HG02870 (cell line): ENCODE results near the gene HSD17B14.
A peak's percentile ranks its signal among the peaks of the same experiment; 100 is the strongest.
"Not testable (repeated sequence)": the region's sequence is repeated elsewhere in the genome, so short reads cannot be mapped to it uniquely, and the experiment has no call there.

ENCODE experiments used
- ATAC-seq: cut with Tn5 transposase; IDR thresholded peaks from one replicate; pipeline ENCODE4 v1.9.1; 2021; ENCODE audit warnings: mild to moderate bottlenecking, moderate library complexity; ENCODE audit not compliant: unreplicated experiment

HSD17B14 gene

DNA sequence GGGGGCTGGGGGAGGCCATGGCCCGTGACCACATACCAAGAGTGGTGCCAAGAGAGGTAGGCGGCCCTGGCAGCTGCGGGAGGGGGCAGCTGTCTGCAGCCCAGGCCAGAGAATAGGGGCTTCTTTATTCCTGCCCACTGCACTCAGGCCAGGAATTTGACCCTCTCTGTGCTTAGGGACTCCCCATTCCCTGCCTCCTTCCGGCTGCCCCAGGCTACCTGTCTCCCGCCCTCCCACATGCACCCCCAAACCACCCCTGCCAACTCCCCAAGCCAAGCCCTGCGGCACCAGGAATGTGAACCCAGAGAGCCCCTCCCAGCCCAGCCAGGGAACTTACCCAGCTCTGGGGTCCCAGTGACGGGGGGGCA, 31.4 kb upstream of the HSD17B14 start:
- no peak for ATAC-seq

DNA sequence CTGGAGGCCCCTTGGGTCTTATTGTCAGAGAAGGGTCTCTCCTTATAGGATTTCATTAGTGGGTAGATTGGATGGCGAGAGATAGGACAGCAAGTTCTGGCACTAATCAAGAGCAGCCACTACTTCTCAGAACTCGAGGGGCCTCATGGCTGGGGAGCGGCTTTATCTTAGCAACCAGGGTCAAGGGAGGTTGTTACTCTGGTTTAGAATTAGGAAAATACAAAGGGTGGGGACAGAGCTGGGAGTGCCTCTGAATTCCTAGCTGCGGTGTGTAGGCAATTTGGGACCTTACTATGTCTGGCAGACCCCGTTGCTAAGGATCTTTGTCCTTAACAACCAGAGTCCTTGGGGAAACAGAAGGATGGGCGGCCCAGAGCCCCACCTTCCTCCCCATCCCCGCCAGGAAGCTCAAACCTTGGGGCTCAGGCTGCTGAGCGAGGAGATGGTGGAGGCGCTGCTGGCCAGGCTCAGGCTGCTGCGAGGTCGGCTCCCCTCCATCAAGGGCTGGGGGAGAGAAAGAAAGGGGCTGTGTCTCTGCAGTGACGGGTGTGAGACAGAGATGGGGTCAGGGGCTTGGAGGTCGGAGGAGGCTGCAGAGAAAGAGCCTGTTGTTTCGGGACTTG, 30.9 kb upstream of the HSD17B14 start:
- no peak for ATAC-seq

DNA sequence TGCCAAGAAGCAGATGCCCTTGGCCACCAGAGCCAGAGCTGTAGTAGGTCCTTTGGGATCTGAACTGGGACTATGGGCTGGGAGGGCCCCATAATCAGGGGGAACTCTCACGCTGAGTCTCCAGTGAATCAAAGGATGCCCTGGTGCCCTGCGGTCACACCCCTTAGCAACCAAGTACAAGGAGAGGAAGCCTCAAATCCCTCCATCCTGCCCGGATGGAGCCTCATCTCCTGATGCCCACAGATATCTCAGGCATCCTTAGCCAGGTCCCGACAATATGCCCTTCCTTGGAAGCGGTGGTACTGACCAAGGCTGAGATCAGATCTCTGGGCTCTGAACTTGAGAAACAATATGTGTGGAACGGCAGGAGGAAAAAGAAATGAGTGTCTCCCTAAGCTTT, 30.4 kb upstream of the HSD17B14 start:
- no peak for ATAC-seq

DNA sequence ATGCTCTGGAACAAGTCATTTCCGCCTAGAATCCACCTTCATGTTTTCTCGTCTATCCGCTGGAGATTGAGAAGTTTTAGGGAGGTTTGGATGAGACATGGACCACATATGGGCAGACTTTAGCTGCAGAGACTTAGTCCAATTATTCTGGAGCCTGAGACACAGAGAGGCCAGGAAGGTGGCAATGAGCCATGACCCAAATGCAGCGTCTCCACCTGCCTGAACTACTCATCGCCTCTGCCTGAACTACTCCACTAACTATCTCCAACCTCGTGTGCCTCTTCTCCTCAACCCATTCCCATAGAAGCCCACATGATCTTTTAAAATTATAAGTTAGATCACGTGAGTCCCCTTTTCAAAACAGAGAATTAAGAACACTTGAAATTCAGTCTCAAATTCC, 26.5 kb upstream of the HSD17B14 start:
- no peak for ATAC-seq

DNA sequence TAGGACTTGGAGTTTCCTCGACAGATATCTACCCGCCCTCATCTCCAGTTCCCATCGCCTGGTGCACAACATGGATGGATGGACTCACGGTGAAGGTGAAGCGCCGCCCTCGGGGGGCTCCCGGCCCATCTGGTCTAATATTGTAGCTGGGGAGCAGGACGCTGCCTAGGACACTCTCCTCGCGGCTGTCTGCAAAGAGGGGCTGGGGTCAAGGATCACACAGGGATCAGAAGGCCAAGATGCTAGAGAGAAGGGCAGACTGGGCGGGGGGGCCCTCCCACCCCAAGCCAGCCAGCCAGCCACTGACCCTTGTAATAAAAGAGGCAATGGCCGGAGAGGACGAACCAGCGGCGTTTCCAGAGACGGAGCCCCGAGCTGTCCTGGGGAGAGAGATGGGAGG, 25.0 kb upstream of the HSD17B14 start:
- ATAC-seq = no peak

DNA sequence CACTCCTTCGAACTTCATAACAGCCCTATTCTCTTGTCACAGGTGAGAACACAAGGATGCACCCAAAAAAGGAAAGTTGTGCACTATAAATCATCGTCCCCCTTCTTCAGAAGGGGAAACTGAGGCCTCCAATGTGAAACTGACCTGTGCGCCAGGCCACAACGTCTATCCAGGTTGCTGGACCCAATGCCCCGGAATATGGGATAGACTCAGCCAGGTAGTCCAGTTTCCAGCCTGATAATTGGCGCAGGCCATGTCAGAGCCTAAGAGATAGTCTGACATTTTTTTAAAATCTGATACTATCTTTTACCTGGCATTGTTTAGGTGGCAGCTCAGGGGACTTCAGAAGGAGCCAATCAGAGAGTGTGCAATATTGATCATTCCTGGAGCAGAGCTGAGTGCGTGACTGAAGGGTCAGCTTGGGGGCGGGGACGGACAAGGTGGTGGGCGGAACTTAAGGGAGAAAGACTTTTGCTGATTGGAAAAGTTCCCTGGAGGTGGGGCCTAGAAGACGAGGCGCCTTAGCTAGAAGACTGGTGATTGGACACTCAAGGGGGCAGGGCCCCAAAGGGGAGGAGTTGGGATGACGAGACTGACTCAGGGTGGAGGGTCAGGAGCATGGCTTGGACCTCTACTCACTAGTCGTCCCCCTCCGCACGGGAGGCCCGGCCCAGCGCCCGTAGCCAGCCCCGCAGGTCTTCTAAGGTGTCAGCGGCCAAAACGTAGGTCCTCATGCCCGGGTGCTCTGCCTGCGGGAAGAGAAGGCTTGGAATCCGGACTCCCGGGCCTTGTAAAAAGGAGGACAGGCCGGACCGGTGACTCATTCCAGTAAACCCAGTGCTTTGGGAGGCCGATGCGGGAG, 23.7 kb upstream of the HSD17B14 start:
- ATAC-seq = no peak

DNA sequence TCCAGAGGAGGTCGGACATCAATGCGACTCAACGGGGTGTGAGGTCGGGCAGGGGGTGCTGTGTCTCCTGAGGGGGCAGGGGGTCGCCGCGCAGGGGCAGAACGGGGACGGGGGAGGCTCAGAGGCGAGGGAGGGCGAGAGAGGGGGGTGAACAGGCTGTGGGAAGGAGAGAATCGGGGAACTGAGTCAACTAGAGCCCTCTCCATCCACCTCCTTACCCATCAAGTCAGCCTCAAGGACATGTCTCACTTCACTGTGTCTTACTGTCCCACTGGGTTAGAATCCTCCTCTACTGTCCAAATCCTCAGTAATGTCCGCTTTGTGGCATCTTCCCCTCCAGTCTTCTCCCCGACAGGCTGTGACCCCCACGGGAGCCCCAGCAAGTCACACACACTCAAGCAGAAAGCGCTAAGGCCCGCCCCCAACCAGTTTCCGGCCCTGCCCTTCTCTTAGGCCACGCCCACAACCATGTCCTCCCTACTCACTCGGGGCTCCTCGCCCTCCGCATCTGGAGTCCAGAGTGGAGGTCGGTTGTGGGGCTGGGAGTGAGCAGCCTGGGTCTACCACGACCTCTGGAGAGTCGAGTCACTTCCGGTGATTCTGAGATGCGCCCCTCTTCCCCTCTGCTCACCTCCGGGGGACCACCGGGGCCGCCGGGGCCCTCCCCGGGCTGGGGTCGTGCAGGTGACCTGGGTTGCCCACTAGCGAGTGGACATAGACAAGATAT, 22.9 kb upstream of the HSD17B14 start:
- no peak for ATAC-seq

DNA sequence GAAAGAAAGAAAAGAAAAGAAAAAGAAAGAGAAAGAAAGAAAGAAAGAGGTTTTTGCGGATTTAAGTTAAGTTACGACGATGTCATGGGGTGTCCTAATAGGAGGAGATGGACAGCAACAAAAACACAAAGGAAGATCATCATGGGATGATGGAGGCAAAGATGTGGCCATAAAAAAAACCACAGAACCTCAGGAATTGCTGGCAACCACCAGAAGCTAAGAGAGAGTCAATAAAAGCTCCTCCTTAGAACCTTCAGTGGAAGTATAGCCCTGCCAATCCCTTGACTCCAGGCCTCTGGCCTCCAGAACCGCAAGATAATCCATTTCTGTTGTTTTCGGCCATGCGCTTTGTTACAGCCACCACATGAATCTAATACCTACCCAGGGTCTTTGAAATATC, 20.6 kb upstream of the HSD17B14 start:
- no peak for ATAC-seq

DNA sequence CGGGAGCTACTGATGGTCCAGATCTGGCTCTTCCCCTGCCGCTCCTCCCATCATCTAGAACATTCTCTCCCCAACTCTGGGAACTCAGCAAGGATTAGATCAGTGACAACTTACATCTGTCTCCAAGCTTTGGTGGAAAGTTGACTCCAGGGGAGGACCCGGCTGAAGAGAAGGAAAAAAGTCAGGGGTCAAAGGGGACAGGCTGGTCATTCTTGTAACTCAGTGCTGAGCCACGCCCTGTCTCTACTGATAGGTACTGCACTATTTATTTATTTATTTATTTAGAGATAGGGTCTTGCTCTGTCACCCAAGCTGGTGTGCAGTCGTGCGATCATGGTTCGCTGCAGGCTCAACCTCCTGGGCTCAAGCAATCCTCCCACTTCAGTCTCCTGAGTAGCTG, 17.8 kb upstream of the HSD17B14 start:
- no peak for ATAC-seq

DNA sequence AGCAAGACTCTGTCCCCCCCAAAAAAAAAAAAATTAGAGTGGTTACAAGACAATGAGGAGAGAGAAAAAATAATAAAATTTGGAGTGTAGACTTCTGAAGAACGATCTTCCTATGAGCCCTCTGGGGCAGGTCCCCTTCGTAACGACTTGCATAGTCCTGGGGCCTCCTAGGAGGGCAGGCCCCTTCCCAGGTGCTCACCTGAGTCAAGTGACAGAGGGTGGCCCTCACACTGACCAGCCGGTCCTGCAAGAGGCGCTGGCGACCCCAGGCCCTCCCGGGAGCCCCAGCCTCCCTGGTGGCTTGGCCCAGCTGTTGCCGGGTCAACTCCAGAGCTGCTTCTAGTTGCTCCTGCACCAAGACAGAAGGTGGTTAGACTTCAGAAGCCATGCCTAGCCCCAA, 17.2 kb upstream of the HSD17B14 start:
- no peak for ATAC-seq

DNA sequence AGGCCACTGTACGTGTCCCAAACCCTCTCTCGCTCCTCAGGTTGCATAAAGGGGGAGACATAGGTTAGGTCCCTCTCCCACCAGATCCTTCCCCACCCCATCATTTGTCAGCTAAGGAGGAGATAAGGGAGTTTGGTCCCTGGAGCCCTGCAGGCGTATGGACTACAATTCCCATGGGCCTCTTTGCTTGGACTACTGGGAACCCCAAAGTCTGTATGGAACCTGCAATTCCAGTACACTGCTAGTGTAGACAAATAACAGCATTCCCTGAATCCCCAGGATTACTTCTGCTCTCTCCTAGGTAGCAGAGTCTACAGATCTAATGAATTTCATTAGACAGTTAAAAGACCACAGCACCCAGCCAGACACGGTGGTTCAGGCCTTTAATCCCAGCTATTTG, 16.0 kb upstream of the HSD17B14 start:
- ATAC-seq = no peak

DNA sequence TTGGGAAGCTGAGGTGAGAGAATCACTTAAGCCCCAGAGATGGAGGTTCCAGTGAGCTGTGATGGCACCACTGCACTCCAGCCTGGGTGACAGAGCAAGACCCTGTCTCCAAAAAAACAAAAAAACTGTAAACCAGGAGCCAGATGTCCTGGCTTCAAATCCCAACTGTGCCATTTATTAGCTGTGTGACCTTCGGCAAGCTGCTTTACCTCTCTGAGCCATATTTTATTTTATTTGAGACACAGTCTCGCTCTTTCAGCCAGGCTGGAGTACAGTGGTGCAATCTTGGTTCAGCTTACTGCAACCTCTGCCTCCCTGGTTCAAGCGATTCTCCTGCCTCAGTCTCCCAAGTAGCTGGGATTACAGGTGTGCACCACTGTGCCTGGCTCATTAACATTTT, 10.4 kb upstream of the HSD17B14 start:
- not testable (repeated sequence) for ATAC-seq

DNA sequence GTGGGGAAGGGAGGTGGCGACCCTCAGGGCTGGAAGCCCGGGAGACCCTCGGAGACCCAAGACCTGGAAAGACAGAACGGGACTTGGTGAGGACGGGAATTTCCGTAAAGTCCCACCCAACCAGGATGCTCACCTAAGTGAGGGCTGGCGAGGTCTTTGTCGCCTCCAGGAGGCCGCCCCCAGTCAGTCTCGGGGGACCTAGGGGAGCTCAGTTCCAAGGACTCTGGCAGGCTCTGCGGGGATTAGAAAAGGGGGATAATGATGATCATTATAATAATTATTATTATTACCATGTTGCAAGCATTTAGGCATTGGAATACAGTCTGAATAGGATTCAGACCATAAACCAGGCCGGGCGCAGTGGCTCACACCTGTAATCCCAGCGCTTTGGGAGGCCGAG, 9.1 kb upstream of the HSD17B14 start:
- ATAC-seq = no peak

DNA sequence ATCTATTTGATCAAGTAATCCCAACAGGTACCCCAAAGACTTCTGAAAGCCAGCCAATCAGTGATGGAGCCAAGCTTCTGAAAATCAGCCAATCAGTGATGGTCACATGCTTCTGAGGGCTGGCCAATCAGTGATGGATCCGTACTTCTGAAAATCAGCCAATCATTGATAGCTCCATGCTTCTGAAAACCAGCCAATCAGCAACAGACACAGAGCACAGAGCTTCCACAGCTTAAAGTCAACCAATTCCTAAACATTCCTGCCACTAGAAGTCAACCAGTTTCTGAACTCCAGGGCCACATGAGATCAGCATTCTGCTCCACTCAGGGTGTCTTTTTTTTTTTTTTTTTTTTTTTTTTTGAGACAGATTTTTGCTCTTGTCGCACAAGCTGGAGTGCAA, 8.2 kb upstream of the HSD17B14 start:
- no peak for ATAC-seq

DNA sequence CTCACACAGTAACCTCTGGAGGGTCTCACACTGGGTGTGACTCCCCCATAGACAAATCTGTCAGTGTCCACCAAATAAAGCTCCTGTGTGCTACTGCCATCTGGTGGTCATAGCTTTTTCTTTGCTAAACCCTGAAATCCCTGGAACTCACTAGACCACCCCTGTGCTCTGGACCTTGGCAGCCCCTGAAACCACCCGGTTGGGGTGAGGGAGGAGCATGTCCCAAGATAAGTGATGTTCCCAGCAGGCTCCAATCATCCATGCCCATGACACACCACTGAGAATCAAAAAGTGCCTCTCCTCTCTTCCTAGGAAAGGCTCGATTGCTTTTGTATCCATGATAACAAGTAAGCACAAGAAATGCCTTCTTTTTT, 6.5 kb upstream of the HSD17B14 start:
- ATAC-seq = no peak

DNA sequence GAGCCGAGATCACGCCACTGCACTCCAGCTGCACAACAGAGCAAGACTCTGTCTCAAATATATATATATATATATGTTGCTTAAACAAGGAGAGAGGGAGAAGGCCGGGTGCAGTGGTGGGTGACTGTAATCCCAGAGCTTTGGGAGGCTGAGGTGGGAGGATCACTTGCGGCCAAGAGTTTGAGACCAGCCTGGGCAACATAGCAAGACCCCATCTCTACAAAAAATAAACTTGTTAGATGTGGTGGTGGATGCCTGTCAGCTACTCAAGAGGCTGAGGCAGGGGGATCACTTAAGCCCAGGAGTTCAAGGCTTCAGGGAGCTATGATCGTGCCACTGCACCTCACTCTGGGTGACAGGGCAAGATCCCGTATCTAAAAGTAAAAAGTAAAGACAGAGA, 5.3 kb upstream of the HSD17B14 start:
- ATAC-seq = no peak

DNA sequence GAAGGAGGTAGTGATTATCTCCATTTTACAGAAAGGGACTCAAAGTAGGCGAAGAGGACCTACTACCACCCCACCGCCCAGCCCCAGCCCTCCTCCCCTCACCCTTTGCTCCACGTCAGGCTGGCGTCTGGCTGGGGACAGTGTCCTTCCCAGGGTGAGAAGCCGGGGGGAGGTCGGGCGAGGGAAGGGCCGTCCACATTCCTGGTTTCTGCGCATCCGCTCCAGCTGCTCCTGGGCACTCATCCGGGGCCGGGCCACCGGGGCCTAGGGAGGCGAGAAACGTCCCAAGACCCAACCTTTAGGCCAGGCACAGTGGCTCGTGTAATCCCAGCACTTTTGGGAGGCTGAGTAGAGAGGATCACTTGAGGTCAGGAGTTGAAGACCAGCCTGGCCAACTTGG, 4.8 kb upstream of the HSD17B14 start:
- ATAC-seq = no peak

DNA sequence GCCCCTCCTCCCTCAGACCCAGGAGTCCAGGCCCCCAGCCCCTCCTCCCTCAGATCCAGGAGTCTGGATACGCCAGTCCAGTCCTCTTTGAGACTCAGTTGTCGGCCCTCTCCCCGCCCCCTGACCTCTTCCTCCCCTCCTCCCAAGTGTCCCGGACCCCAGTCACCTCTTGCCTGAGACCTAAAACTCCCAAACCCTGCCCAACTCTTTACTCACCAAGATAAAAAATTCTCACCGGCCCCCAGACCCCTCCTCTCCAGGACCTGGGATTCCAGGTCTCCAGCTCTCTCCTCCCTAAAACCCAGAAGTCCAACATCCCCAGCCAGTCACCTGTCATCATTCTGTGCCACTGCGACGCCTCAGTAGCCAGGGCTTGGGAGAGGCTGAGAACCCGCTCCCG, 1.4 kb upstream of the HSD17B14 start:
- ATAC-seq = no peak

DNA sequence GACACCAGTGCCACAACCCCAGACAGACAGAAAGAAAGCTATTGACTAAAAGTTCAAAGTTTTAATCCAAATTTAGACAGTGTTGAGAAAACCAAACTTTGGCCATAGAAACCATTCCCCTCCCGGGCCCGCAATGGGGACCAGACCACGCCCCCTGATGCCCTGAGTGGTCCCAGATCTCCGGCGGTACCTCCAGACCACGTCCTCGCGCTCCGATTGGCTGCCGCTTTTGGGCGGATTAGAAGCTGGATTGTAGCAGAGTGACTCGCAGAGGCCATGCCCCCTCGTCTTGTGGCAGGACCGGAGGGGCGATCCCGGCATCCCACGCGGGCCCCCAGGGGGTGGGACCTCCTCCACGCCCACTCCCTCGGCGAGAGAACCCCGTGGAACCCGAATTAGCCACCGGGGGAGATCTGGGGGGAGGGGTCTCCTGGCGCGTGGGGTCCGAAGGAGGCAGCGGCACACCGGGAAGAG, 797 bp upstream of the HSD17B14 start:
- ATAC-seq = no peak

DNA sequence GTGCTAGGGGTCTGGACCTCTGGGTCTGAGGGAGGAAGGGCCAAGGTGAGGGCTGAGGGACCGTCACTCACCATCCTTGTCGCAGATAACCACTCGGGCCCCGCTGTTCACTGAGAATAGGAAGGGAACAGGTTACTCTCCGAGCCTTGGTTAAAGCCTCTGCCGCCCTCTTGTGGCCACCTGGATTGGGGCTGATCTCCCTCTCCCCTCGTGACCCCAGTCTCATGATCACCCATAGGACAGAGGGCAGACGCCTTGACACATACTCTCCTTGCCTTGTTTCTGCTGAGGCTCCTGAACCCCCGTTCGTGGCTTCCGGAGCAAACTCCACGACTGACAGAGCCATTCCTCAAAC, 580 bp downstream of the HSD17B14 start:
- ATAC-seq = peak; percentile 70

DNA sequence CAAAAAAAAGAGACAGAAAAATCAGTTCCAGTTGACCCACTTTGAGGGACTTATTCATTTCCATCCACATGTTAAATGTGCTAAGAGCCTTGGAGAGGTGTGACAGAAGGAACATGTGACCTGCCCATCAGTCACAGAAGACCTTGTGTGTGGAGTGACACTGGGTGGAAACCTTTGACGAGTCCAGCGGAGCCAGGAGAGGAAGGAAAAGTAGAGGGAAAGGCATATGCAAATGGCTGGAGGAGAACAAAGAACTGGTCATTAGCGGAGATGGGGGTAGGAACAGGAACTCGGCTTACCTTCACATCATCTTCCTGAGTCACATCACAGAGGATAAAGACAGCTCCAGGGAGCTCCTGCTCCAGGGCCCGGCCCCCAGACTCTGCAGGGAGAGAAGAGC, 2.3 kb downstream of the HSD17B14 start:
- no peak for ATAC-seq

DNA sequence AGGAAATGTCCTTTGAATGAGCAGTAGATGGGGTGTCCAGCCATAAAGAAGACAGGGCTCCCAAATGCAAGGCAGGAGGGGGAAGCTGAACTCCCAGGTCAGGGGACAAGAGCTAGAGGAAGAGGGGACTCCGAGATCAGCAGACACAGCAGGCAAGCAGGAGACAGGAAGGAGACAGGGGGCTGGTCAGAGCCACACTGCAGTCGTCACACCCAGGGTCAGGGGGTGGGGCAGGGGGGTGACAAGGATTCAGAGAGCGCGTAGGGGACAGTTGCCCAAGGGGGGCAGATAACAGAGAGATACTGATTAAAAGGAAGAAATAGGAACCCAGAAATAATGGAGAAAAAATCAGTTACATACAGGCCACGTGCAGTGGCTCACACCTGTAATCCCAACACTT, 3.2 kb downstream of the HSD17B14 start:
- ATAC-seq = no peak
